H9 (cell line): Measurements from ENCODE around the gene PDZD8. TPM values are rescaled to one million over a fixed set of nuclear protein-coding genes. Genes with fewer than 3 reads are reported as not detected.

Experiments used
- DNase-seq: peaks from one replicate; pipeline ENCODE4 v3.0.0-alpha.2; 2017
- H2AFZ ChIP-seq: one replicate; pipeline ENCODE4 v1.6.1; 2013; ENCODE audit warnings: mild to moderate bottlenecking, low read length, control low read depth, moderate library complexity
- H2AK5ac ChIP-seq: 2 replicates; pipeline ENCODE4 v1.6.1; 2013; ENCODE audit warnings: low read length, control low read depth, mixed read lengths; ENCODE audit not compliant: insufficient read length
- H2BK120ac ChIP-seq: one replicate; pipeline ENCODE4 v1.6.1; 2013; ENCODE audit warnings: low read depth, mild to moderate bottlenecking, low read length, control low read depth, inconsistent platforms; ENCODE audit not compliant: poor library complexity, severe bottlenecking
- H2BK12ac ChIP-seq: 2 replicates; pipeline ENCODE4 v1.6.1; 2013; ENCODE audit warnings: low read length, control low read depth, mixed read lengths, low read depth; ENCODE audit not compliant: insufficient read length
- H2BK15ac ChIP-seq: 2 replicates; pipeline ENCODE4 v1.6.1; 2013; ENCODE audit warnings: low read depth, low read length, control low read depth
- H2BK20ac ChIP-seq: one replicate; pipeline ENCODE4 v1.6.1; 2013; ENCODE audit warnings: low read depth, mild to moderate bottlenecking, low read length, control low read depth, inconsistent platforms; ENCODE audit not compliant: poor library complexity, severe bottlenecking
- H2BK5ac ChIP-seq: 2 replicates; pipeline ENCODE4 v1.6.1; 2013; ENCODE audit warnings: low read length, control low read depth, mixed read lengths; ENCODE audit not compliant: insufficient read length
- H3K14ac ChIP-seq: 2 replicates; pipeline ENCODE4 v1.6.1; 2013; ENCODE audit warnings: low read length, control low read depth; ENCODE audit not compliant: insufficient read depth
- H3K18ac ChIP-seq: 2 replicates; pipeline ENCODE4 v1.6.1; 2013; ENCODE audit warnings: low read depth, mild to moderate bottlenecking, mixed read lengths, low read length, control low read depth; ENCODE audit not compliant: insufficient read length
- H3K23ac ChIP-seq: 2 replicates; pipeline ENCODE4 v1.6.1; 2013; ENCODE audit warnings: low read length, control low read depth, mixed read lengths, low read depth; ENCODE audit not compliant: insufficient read length
- H3K23me2 ChIP-seq: 2 replicates; pipeline ENCODE4 v1.6.1; 2013; ENCODE audit warnings: low read depth, mild to moderate bottlenecking, mixed read lengths, low read length, control low read depth; ENCODE audit not compliant: insufficient read length, poor library complexity, severe bottlenecking
- H3K27ac ChIP-seq: 2 replicates; pipeline ENCODE4 v1.5.1; 2013; ENCODE audit warnings: low read length, control low read depth, mixed read lengths, low read depth; ENCODE audit not compliant: insufficient read length
- H3K27me3 ChIP-seq: 2 replicates; pipeline ENCODE4 v1.6.1; 2013; ENCODE audit warnings: low read length, control low read depth, inconsistent platforms; ENCODE audit not compliant: insufficient read depth
- H3K4ac ChIP-seq: 2 replicates; pipeline ENCODE4 v1.6.1; 2013; ENCODE audit warnings: low read depth, mild to moderate bottlenecking, control low read depth, inconsistent platforms, low read length, moderate library complexity
- H3K4me1 ChIP-seq: 2 replicates; pipeline ENCODE4 v1.6.1; 2013; ENCODE audit warnings: low read length, control low read depth, inconsistent platforms; ENCODE audit not compliant: insufficient read depth
- H3K4me2 ChIP-seq: 2 replicates; pipeline ENCODE4 v1.6.1; 2013; ENCODE audit warnings: low read length, control low read depth, mixed read lengths; ENCODE audit not compliant: insufficient read length, insufficient read depth
- H3K56ac ChIP-seq: 2 replicates; pipeline ENCODE4 v1.6.1; 2013; ENCODE audit warnings: low read depth, mild to moderate bottlenecking, mixed read lengths, low read length, control low read depth; ENCODE audit not compliant: insufficient read length
- H3K79me1 ChIP-seq: 2 replicates; pipeline ENCODE4 v1.6.1; 2013; ENCODE audit warnings: low read depth, mild to moderate bottlenecking, moderate library complexity, low read length, control low read depth, inconsistent platforms; ENCODE audit not compliant: insufficient read depth, poor library complexity, severe bottlenecking
- H3K79me2 ChIP-seq: 2 replicates; pipeline ENCODE4 v1.6.1; 2013; ENCODE audit warnings: low read length, control low read depth, inconsistent platforms; ENCODE audit not compliant: insufficient read depth
- H3K9ac ChIP-seq: 2 replicates; pipeline ENCODE4 v1.6.1; 2013; ENCODE audit warnings: low read length, control low read depth, mixed read lengths; ENCODE audit not compliant: insufficient read length; ENCODE audit errors: extremely low read depth
- H3K9me3 ChIP-seq: one replicate; pipeline ENCODE4 v1.6.1; 2013; ENCODE audit warnings: low read depth, low read length, inconsistent platforms; ENCODE audit not compliant: control insufficient read depth
- H3T11ph ChIP-seq: one replicate; pipeline ENCODE4 v1.6.1; 2013; ENCODE audit warnings: mild to moderate bottlenecking, low read length, control low read depth, inconsistent platforms
- H4K20me1 ChIP-seq: one replicate; pipeline ENCODE4 v1.6.1; 2013; ENCODE audit not compliant: control insufficient read depth, insufficient read length, insufficient read depth
- H4K5ac ChIP-seq: 2 replicates; pipeline ENCODE4 v1.6.1; 2013; ENCODE audit warnings: low read depth, mild to moderate bottlenecking, mixed read lengths, low read length, control low read depth; ENCODE audit not compliant: insufficient read length
- H4K8ac ChIP-seq: replicated peaks from 2 replicates; pipeline ENCODE4 v1.6.1; 2013; ENCODE audit warnings: low read length, control low read depth, mixed read lengths, low read depth; ENCODE audit not compliant: insufficient read length
- H4K91ac ChIP-seq: 2 replicates; pipeline ENCODE4 v1.6.1; 2013; ENCODE audit warnings: low read depth, mild to moderate bottlenecking, moderate library complexity, mixed read lengths, low read length, control low read depth; ENCODE audit not compliant: insufficient read length
- H3K27ac Mint-ChIP-seq, 3 experiments: 2 replicates in 2 of 3; 3 replicates in 1 of 3; pipeline ENCODE4 v1.8.0; 2020 to 2021; ENCODE audit warnings: mixed read lengths in 3 of 3, mild to moderate bottlenecking in 1 of 3, moderate library complexity in 1 of 3
- H3K27me3 Mint-ChIP-seq: 2 replicates; pipeline ENCODE4 v1.8.0; 2021; ENCODE audit warnings: low read depth, mild to moderate bottlenecking, moderate library complexity, mixed read lengths
- H3K36me3 Mint-ChIP-seq, 3 experiments: 2 replicates in 2 of 3; 3 replicates in 1 of 3; pipeline ENCODE4 v1.8.0; 2020 to 2021; ENCODE audit warnings: low read depth in 3 of 3, mixed read lengths in 3 of 3; ENCODE audit not compliant: insufficient read depth in 1 of 3
- H3K4me1 Mint-ChIP-seq, 2 experiments: 2 replicates each; pipeline ENCODE4 v1.8.0; 2020; ENCODE audit warnings: mixed read lengths in 2 of 2
- H3K4me3 Mint-ChIP-seq, 2 experiments: 2 replicates in 1 of 2; 3 replicates in 1 of 2; pipeline ENCODE4 v1.8.0; 2020 to 2021; ENCODE audit warnings: mild to moderate bottlenecking in 2 of 2, mixed read lengths in 2 of 2, moderate library complexity in 1 of 2
- H3K9me3 Mint-ChIP-seq, 2 experiments: 2 replicates in 1 of 2; 3 replicates in 1 of 2; pipeline ENCODE4 v1.8.0; 2020; ENCODE audit warnings: mild to moderate bottlenecking in 2 of 2, mixed read lengths in 2 of 2, moderate library complexity in 1 of 2
- CTCF ChIP-seq: fragments of 200-600 bp; sonication (generic); conservative IDR thresholded peaks from 3 replicates; pipeline ENCODE4 v1.8.0; 2021; ENCODE audit warnings: antibody characterized with exemption, mild to moderate bottlenecking
- WGBS: extraction: QIAGEN DNeasy Blood & Tissue Kit; methylation state at CpG from one replicate; pipeline ENCODE4 v1.1.7; 2013; ENCODE audit warnings: missing lambda C conversion rate, low lambda C conversion rate, mixed read lengths; ENCODE audit not compliant: insufficient read length; ENCODE audit errors: extremely low coverage; 5-methylcytosine and 5-hydroxymethylcytosine counted together
- total RNA-seq: library from RNA; stranded (reverse); gene quantifications from 2 replicates; pipeline ENCODE4 v1.2.1, GENCODE V29; 2021

The PDZD8 gene
- total RNA-seq, 1 experiment from 2014 or later = 38.2 TPM

- Histone ChIP-seq H3K27me3 (no peaks in the 10 kb centered on the region), H2BK15ac (no peak overlapping the region), H3K9me3 (no peaks in the 10 kb centered on the region), H3K14ac (no peak overlapping the region), H4K20me1 (no peaks in the 10 kb centered on the region), H4K8ac (no peak overlapping the region), H3K79me2 (no peaks in the 10 kb centered on the region), H2BK20ac (no peak overlapping the region), H3K27ac (no peak overlapping the region), H3K56ac (no peak overlapping the region), H3T11ph (no peak overlapping the region), H2AFZ (no peak overlapping the region), H4K5ac (no peak overlapping the region), H3K23ac (no peak overlapping the region), H3K9ac (no peak overlapping the region), H2BK12ac (no peak overlapping the region), H3K4me2 (no peak overlapping the region), H2BK120ac (no peak overlapping the region), H3K23me2 (no peaks in the 10 kb centered on the region), H3K4ac (no peak overlapping the region), H3K18ac (no peak overlapping the region), H3K79me1 (no peaks in the 10 kb centered on the region), H3K4me1 (peaks cover 7% of the 10 kb centered on the region; the same call in 1 of the 2 replicates), H2AK5ac (no peak overlapping the region), H2BK5ac (no peak overlapping the region), H4K91ac (no peak overlapping the region)
- no peaks in the 10 kb centered on the region for H3K9me3 Mint-ChIP-seq
- no peak for DNase-seq
- H3K36me3 Mint-ChIP-seq = no peaks in the 10 kb centered on the region; a peak in 1 of 7 replicates
- H3K4me1 Mint-ChIP-seq = peaks cover 20 to 28% of the 10 kb centered on the region in 2 experiments
- no peak for TF ChIP-seq CTCF
- no peak overlapping the region for H3K4me3 Mint-ChIP-seq
- H3K27ac Mint-ChIP-seq = no peak overlapping the region
- no peaks in the 10 kb centered on the region for H3K27me3 Mint-ChIP-seq
- no CpG with 5 or more reads among the region's 3 CpGs for WGBS
Observed at GRCh38 chr10:117257721-117258120, 117.5 kb downstream of the PDZD8 start.
